NCI-H446 treated with DMSO at 0.1 percent for 48 hours (cell line): Measurements from ENCODE around the gene ARL16.

Experiments
- DNase-seq: peaks from one replicate; lab custom pipeline; 2025; lab: John Stamatoyannopoulos, UW

ARL16 gene

DNA sequence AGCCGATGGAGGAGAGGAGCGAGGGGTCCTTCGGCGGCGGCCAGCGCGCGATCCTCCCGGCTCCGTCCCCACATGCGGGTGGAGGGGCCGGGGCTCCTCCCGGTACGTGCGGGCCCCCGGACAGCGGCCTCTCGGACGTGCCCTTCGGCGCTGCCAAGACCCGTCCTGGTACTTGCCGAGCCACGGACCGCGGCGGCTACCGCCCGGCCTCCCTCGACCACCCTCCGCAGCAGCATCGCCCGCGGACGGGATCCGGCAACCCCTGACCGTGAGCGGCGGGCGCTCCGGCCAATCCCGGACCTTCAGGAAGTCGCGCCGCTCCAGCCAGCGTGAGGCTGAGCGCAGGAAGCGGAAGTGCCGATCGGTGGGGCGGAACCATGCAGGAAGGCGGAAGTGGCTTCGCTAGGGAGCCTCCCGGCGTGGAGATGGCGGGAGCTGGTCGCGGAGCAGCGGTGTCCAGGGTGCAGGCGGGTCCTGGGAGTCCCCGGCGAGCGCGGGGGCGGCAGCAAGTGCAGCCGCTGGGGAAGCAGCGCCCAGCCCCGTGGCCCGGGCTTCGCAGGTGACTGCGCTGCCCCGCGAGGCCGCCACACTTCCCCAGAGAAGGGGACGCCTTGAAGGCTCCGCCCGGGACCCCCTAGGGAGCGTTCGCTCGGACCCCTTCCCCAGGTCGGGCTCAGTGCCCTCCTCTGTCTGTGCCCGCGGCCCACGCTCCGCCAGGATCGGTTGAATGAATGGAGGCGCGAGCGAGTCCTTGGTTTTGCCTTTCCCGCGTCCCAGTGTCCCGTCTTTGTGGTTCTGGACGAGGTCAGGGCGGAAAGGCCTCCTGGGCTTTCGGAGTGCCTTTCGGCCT lies 17.0 kb downstream of the ARL16 start, which contains the start of the genes CCDC137 and OXLD1:
Gene CCDC137 (plus strand): TSS at position 396 of the 850 bp plus-strand sequence. CDS start 30 bp downstream, at position 426.
Gene OXLD1 (minus strand): TSS at position 264 of the 850 bp plus-strand sequence. CDS start 28 bp downstream, at position 236.
- DNase-seq = peak; percentile 87

DNA sequence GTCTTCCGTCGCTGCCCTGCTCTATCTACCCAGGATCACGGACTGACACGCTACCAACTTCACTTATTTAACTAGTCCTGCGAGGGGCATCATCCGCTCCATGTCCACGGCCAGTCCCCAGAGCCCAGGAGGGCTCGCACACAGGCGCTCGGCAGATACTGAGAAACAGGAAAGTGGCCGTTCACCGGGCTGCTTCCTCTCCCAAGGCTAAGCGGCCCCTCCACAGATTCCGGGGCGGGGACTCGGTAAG lies 17.6 kb downstream of the ARL16 start:
- no peak for DNase-seq

DNA sequence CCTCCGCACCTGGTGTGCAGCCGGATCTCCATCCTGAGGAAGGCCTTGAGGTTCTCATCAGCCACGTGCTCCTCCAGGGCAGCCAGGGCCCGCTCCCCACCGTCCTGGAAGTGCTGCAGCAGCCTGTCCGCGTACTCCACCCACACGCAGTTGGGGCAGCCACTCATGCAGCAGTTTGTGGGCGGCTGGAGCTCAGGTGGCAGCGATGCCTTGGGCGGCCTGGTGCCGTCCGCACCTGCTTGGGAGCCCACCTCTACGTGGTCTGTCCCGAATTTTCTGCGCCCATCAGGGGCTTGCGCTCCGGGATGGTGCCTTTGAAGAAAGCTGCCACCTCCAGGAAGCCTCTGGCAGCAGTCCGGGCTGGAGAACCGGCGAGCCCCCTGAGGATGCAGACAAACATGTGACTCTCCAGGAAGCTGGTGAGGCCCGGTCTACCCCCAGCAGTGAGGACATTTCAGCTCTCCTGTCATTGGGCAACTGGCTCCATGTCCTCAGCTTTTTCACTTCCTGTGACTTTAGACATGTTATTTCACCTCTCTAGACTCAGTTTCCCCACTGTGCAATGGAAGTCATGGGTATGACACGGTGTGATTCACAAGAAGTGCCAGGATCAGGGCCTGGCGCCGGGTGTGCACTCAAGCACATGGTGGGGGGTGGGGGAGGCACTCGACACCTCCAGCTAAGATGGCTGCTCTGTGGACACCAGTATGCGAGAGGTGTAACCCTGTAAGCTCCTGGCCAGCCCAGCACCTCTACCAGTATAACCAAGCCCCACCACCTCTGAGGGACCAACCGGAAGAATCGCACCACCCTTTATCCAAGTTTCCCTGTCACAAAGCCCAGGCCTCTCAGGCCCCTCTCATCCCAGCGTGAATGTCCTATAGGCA lies 18.1 kb downstream of the ARL16 start:
- peak; percentile 15 for DNase-seq

DNA sequence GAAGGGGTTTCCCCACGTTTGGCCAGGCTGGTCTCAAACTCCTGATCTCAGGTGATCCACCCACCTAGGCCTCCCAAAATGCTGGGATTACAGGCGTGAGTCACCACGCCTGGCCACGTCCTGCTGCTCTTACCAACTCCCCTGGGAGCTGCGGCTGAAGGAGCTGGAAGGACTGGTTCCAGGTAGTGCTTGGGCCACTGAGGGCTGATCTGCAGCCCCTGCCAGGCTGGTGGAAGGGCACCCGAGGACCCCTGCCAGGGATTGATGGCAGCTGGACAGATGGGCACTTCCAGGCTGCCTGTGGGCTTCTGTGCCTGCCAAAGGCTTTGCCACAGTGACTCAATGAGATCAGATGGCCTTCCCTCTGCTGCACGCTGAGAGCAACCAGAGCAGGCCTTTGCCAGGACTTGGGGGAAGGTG lies 19.5 kb downstream of the ARL16 start:
- no peak for DNase-seq

DNA sequence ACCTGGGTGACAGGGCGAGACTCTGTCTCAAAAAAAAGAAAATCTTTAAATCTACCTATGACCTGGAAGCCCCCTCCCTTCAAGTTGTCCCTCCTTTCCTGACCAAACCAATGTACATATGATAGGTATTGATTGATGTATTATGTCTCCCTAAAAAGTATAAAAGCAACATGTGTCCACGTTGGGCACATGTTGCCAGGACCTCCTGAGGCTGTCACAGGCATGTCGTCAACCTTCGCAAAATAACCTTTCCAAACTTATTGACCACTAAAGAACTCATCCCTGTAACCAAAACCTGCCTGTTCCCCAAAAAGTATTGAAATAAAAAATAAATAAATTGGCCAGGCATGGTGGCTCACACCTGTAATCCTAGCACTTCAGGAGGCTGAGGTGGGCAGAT lies 21.6 kb downstream of the ARL16 start:
- no peak for DNase-seq

DNA sequence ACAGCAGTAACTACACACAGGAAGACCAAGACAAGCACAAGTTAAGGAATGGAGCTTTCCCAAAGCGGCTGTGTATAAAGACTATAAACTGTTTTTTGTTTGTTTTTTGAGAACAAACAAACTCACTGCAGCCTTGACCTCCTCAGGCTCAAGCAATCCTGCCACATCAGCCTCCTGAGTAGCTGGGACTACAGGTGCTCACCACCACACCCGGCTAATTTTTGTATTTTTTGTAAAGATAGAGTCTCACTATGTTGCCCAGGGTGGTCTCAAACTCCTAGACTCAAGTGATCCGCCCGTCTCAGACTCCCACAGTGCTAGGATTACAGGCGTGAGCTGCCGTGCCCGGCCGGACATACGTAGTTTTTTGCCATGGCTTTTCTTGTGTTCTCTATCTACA lies 23.2 kb downstream of the ARL16 start:
- DNase-seq = no peak

DNA sequence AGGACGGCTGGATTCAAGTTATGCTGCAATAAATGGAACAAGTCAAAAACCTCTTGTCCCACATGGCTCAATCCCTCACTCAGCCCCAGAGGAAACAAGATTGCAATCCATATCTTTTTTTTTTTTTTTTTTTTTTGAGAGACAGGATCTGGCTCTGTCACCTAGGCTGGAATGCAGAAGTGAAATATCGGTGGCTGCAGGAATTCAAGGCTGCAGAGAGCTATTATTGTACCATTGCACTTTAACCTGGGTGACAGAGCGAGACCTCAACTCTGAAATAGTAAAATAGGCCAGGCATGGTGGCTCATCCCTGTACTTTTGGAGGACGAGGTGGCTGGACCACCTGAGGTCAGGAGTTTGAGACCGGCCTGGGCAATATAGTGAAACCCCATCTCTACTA lies 24.6 kb downstream of the ARL16 start:
- no peak for DNase-seq

DNA sequence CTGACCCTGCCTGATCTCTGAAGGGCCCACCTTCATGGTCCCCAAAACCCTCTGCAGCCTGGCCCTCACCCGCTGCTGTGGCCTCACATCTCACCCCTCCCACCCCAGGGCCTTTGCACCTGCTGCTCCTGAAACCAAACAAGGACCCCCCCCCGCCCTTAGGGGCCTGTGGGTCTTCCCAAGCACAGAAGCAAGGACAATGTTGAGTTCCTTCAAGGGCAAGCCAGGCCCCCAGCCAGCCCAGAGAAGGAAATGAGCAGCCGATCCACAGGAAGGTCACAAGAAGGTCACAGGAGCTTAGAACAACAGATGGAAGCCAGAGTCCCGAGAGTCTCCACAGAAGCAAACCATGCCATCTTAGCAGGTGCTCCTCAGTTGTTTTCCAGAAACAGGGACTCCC lies 26.8 kb downstream of the ARL16 start:
- DNase-seq = no peak

DNA sequence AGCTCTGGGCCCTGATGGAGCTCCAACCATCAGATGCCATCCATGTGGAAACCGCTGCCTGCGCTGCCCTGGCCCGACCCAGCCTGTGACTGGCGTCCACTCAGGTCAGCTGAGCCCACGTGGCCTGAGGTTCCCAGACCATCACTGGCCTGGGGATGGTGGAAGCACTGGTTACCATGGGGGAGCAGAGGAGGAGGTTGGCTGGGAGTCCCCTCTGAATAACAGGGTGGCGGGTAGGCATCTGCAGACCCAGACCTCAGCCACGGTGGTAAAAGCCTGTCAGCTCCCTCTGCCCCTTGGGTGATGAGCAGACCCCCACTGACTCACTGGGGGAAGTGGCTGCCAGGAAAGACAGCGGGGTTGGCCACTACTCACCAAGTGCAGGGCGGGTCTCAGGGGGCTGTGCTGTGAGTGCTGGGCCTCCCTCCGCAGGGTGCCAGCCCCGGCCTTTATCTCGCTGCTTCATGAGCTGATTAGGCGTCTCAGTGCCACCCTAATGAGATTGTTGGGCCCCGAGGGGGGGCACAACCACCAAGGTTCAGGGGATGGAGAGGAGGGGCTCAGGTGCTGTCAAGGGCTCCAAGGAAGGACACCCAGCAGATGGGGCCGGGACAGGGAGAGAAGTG lies 27.4 kb downstream of the ARL16 start, which contains the start of gene PDE6G:
Gene PDE6G (minus strand): TSS at position 425 of the 626 bp plus-strand sequence. CDS start 3,237 bp downstream, outside the sequence.
- no peak for DNase-seq

DNA sequence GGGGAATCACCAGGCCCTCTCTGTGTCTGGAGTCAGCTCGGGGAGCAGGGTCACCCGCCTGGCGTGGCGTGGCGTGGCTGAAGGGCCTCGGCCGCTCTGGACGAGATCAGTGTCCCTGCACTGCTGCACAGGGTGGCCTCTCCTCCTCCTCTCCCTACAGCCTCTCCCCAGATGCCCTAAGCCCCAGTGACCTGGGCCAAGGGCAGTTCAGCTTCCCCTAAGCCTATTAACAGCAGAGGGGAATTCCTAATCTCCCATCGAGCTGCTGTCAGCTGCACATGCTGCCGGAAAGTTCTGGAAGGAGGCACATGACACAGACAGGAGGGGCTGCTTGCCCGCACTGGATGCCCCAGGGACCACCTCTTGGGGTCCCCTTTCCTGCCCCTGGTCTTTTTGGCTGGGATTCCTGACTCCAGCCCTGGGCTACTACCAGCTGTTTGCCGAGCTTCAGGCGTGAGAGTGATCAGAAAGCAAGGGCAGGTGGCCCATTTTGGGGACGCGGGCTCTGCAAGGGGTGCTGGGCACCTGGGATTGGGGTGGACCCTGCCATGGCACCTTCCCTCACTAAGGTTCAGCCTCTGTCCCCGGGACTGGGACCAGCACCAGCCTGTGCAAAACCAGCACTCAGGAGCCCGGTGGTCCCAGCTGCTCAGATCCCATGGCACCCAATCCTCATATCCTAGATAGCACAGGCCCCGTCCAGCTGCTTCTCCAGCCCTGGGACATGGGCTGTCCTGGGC lies 28.0 kb downstream of the ARL16 start:
- no peak for DNase-seq

DNA sequence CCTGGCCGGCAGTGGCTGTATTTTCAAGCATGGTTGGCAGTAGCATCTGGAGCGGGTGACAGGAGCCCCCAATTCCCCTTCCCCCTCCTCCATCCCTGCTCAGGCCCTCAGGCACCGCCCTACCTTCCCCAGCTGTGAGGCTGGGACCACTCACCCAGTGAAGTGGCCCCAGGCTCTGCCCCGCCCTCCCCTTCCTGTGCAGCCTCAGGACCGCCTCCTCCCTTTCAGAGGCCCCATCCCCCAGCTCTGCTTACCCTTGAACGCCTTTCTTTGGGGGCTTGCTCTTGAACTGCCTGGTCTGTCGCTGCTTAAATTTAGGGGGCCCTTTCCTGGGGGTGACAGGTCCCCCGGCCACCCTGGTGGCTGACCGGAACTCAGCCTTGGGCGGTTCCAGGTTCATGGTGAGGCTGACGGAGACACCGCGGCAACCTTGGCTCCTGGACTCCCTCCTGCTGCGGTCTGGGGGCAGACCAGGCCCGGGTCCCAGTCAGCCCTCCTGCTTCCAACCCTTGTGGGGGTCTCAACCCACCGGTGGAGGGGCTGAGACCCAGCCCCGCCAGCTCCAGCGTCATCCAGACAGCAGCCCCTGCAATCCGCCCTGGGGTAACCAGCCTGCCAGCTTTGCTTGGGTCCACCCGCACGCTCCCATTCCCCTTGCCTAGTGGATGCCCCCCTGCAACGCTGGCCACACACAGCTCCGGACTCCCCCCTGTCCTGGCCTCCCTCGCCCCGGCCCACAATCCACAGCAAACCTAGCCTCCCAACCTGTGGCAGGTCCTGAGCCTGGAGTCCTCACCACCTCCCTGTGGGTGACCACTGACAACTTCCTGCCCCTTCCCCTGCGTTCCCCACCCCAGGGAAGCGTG lies 30.5 kb downstream of the ARL16 start:
- DNase-seq = no peak

DNA sequence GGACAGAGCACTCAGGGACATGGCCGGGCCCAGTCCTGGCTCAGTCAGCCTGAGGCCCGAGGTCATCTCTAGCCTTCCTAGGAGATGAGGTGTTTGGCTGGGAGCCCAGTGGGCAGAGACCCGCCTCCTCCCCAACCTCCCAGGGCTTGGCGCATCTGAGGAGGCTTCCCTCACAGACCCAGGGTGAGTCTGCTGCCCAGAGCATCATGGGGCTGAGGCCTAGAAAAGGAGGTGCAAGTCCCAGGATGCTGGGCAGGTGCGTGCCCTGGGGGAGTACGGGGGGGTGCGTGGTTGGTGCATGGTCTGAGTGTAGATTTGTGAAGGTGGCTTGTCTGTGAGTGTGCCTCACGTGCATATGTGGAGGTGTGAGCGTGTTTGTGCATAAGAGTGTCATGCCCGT lies 31.9 kb downstream of the ARL16 start:
- DNase-seq = peak; percentile 7

DNA sequence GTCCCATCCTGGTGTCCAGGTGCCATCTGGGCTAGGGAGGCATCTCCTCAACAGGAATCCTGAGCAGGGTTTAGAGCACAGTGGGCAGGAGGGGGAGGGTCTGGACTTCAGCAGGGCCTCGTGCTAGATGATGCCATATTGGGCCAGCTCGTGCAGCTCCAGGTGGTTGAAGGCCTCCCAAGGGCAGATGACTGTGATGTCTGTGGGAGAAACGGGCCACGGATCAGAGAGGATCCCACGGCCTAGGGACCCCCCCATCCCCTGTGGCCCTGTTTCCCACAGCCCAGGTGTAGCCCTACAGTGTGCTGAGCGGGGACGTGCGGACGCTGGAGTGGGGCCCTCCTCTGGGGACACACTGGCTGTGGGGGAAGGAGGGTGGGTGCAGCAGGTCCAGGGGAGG lies 32.6 kb downstream of the ARL16 start:
- DNase-seq = no peak

DNA sequence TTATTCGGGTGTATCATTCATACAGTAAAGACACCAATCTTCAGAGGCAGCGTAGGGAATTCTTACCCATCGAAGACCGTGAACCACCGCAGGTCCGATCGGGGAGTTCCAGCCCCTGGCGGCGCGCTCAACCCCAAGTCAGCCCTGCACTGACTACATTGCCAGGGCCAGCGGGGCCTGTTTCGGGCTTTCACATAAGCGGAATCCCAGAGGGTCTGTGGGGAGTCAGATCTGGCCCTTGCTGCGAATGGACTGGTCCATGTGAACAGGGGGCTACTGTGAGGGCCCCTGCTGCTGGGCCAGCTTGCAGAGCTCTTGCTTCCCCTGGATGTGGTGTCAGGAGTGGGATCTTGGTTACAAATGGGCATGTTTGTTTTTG lies 34.9 kb downstream of the ARL16 start:
- no peak for DNase-seq

DNA sequence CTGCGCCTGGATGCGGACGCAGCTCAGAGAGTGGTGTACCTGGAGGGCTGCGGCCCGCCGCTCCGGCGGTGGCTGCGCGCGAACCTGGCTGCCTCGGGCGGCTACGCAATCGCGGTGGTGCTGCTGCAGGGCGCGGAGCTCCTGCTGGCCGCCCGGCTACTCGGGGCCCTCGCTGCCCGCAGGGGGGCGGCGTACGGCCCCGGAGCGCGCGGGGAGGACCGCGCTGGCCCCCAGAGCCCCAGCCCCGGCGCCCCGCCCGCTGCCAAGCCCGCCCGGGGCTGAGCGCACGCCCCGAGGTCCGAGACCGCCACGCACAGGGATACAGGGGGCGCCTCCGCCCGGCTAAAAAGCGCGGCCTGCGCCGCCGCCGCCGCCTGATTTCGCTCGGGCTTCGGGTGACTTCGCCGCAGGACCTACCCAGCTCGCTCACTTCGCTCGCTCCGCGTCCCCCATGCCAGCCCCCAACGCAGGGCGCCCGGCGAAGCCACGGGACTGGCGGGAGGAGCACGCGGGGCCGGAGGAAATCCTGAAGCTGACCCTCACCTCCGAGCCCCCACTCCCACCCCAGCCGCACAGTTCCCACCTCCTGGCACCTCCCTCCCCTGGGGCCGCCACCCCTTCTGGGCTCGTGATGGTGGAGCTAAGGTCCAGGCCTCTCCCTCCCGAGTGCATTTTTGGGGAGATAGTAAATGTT lies 35.4 kb downstream of the ARL16 start:
- no peak for DNase-seq

DNA sequence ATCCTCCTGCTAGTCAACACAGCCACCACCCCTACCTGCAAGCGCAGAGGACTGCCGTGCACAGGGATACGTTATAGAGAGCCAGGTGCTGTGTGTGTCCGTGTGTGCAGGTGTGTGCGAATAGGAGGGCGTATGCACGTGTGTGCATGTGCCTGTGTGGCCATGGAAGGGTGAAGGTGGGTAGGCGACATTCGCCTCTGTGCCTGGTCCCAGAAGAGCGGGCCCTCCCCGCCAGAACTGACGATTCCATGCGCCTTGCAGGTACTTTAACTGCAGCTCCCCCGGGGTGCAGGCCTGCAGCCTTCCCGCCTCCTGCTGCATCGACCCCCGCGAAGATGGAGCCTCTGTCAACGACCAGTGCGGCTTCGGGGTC lies 36.0 kb downstream of the ARL16 start:
- no peak for DNase-seq

DNA sequence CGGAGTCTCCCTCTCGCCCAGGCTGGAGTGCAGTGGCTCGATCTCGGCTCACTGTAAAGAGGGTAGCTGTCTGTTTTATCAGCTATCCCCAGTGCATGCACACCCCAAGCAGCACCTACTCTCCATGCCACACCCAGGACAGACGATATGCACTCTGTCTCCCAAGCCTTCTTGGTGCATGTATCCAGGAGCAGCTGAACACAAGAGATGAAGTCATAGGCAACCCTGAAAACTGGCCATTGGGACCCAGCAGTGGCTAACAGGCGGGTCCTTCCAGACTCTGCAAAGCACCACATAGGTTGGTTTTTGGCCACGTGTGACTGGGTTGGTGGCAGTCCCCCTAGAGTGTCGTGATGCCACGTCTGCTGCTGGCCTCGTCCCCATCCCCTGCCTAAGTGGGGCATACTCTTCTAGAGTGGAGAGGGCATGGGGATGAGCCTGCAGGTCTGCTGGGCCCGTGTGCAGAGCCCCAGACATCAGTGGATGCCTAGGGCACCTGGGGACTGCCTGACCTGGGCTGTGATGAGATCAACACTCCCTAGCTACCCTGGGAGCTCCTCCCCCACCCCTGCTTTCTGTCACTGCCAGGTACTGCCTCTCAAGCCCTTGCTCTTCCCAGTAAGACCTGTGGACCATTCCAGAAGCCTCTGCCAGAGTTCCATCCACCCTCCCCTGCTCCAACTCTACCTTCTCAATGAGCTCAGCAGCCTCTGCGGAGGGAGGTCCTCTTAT lies 36.6 kb downstream of the ARL16 start:
- no peak for DNase-seq

DNA sequence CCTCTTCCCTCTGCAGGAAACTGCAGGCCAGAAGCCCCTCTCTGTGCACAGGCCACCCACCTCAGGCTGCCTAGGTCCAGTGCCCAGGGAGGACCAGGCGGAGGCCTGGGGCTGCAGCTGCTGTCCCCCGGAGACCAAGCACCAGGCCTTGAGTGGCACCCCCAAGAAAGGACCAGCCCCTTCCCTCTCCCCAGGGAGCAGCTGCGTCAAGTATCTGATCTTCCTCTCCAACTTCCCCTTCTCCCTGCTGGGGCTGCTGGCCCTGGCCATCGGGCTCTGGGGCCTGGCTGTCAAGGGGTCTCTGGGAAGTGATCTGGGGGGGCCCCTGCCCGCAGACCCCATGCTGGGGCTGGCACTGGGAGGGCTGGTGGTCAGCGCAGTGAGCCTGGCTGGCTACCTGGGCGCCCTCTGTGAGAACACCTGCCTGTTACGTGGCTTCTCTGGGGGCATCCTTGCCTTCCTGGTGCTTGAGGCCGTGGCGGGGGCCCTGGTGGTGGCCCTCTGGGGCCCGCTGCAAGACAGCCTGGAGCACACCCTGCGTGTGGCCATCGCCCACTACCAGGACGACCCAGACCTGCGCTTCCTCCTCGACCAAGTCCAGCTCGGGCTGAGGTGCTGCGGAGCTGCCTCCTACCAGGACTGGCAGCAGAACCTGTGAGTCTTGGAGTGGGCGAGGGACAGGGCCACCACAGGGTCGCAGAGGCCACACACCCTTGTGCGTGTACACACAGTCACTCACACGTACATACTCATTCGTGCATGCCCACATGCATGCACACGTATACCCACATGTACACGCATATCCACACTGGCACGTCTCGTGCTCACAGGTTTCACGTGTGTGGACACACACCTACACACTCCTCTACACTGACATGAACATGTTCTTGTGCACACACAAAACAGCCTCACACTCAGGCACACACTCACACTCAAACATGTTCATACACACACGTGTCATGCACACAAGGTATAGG lies 38.3 kb downstream of the ARL16 start:
- DNase-seq = no peak
